GM21515 (cell line): ENCODE results near the gene FAM117A.
"Not testable (repeated sequence)": the region's sequence is repeated elsewhere in the genome, so short reads cannot be mapped to it uniquely, and the experiment has no call there.

Experiments
- ATAC-seq: cut with Tn5 transposase; IDR thresholded peaks from one replicate; pipeline ENCODE4 v1.9.1; 2021; ENCODE audit not compliant: unreplicated experiment

FAM117A gene

DNA sequence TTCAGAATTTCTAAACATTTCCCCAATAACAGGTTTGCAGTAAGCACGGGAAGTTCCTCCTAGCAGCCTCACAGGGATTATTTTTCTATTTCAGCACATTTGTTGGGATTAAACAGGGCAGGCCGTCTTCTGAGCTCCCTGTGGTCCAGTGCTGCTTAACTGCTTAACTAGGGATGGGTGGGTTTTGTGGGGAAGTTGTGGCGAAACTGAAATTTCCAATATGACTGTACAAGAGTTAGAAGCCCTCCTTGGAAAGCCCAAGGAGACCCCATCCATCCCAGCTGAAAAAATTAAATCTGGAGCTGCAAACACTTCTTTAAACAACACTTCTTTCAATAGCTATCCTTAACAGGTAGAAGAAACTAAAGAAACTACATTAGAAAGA is 22.2 kb downstream of the FAM117A start:
- no peak for ATAC-seq

DNA sequence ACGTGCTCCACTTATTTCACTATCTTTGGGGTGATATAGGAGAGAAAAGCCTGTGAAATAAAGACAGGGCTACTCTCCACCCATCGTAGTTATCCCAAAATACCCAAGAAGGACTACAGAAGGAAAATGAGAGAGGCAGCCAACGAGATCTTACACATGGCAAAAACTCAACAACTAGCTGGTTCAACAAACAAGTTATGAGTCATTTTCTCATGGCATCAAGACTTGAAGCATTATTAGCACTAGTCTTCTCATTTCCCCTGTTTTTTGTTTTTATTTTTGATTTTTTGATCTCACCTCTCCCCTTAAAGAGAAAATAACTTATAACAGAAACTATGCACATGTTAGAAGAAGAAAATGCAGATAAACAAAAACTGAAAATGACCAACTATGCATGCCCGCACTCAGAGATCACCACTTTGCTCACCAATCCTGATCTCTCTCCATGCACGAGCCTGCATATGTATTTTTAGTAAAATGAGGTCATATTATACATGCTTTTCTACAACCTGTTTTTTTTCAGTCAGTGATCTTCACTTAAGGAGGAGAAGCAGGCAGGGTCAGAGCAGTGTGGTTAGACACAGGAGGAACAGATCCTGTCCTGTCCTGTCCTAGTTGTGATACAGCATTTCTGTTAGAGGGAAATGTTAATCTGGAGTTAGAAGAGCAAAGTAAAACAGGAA is 22.8 kb downstream of the FAM117A start:
- ATAC-seq: peak; percentile 44

DNA sequence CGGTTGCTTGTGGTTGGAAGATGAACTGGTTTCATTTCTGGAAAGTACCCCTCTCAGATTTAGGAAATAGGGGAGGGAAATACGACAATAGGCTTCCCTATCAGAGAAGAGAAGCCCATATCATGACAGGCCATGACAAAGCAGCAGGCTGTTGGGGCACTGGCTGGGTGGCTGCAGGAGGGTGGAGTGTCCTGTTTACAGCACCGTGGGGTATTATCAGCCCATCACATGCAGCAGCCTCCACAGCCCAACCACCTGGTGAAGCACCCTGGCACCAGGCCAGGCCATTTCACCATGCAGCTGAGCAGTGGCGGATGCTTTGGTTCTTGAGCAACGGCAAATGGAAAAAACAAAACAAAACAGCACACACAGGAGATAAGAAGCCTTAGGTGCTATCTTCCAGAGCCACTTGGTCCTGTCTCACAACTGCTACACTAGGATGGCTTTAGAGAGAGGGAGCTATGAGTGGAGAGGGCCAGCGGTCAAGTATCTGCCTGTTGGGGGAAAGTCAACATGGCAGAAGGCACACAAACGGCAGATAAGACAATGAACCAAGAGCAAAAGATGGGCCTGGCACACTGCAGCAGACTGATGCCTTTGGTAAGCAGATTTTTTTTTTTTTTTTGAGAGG is 24.2 kb downstream of the FAM117A start:
- peak; percentile 44 for ATAC-seq

DNA sequence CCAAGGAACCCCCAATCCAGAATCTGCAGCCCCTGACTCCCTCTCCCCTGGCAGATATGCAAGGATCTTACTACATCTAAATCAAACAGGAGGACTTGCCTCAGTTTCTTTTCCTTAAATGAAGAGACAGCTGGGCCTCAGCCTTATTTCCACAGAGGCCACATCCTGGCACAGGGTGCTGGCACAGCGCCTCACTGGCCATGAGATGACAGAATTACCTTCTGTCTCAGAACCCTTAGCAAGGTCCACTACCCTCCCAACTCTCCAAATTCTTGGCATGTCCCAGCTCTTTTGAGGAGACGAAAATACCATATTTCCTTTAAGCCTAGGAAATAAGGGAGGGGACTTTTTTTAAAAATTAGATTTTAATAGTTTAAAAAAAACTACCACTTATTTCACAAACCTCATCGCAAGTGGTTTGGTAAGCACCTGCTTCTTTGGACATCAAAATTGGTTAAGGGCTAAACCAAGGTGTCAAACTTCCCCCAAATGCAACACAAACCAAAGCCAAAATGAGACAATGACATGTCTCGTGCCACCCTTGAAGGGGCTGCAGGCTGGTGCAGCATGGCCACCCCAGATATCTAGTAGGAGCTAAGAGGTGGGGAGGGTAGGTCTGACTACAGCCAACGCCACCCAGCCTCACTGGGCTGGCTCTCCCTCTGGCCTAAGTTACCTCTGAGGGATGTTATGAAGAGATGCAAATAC is 25.3 kb downstream of the FAM117A start:
- no peak for ATAC-seq

GRCh38 chr17:49734515-49735490 is 29.1 kb downstream of the FAM117A start:
- ATAC-seq: no peak

DNA sequence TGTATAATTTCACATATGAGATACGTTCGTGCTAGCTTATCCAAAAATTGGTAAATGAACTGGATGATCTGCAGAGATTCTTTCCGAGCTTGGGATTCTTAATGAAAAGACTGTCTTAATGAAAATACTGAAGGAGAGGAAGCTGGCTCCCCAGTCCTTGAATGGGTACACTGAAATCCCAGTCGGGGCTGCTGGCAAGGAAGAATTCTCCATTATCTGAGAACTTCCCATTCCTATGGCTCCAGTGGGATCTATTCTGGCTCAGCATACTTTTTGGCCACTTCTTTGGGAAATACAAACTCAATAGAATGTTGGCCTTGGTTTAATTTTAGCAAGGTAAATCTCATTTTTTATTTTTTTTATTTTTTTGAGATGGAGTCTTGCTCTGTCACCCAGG is 32.5 kb downstream of the FAM117A start:
- no peak for ATAC-seq

GRCh38 chr17:49730785-49731434 is 33.0 kb downstream of the FAM117A start:
- ATAC-seq: no peak

DNA sequence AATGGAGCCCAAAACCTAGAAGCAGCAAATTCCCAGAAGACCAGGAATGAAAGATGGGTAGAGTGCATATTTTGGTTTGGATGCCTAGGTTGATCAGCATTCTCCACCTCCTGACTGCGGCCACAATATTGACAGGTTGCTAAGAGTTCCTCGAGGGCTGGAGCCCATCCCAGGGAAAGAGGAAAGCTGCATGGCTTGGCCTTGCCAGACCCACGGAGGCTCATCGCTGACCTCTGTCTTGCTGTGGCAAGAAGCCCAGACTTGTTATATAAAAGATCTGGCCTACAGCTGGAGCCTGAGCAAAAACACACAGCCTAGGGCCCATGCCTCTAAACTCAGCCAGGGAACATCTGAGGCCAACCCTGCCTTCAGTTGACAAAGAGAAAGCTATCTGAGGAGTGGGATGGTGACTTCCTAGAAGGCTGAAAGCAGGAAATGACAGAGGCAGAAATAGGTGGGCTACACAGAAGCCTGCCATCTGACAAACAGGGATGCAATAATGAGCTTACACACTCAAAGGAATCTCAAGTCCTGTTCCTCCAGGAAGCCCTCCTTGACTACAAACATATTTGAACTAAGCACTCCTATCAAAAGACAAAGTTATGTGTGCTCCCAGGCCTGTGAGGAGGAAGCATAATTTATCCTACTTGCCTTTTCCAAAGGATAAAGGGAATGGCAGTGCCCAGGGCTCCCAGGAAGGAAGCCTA is 33.7 kb downstream of the FAM117A start:
- no peak for ATAC-seq

GRCh38 chr17:49729069-49729468 is 34.9 kb downstream of the FAM117A start:
- ATAC-seq: no peak

DNA sequence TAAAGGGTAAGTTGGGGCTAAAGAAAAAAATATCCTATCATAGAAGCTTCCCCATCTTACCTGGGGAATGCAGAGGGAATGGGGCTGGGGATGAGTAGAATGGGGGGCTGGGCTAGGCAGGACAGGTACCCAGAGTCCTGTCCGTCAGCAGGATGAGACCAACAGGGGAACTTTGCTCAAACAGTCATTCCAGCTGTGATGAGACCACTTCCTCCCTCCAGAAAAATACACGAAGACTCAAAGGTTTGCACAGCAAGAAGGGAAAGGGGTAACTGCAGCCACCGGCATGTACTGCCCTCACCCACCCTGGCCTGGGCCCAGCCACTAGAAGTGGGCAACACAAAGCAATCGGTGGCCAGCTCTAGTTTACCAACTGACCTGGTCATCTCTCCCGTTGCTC is 35.5 kb downstream of the FAM117A start:
- no peak for ATAC-seq

GRCh38 chr17:49727380-49727779 is 36.6 kb downstream of the FAM117A start:
- no peak for ATAC-seq

DNA sequence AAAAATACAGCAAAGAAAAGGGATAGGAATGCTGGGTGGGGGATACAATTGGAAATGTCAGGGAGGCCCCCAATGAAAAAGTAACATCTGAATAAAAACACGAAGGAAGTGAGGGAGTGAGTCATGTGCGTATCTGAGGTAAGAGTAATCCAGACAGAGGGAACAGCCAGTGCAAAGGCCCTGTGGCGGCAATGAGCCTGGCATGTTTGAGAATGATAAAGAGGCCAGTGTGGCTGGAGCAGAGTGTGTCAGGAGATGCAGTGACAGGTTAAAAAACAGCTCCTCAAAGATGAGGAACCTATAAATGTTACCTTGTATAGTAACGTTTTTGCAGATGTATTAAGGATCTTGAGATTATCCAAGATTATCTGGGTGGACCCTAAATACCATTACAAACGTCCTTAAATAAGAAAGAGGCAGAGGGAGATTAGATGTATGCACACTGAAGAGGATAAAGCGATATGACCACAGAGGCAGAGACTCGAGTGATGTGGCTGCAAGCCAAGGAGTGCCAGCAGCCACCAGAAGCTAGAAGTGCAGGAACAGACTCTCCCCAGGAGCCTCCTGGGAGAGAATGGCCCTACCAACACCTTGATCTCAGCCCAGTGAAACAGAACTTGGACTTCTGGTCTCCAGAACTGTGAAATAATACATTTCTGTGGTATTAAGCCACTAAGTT is 38.3 kb downstream of the FAM117A start:
- ATAC-seq: no peak

DNA sequence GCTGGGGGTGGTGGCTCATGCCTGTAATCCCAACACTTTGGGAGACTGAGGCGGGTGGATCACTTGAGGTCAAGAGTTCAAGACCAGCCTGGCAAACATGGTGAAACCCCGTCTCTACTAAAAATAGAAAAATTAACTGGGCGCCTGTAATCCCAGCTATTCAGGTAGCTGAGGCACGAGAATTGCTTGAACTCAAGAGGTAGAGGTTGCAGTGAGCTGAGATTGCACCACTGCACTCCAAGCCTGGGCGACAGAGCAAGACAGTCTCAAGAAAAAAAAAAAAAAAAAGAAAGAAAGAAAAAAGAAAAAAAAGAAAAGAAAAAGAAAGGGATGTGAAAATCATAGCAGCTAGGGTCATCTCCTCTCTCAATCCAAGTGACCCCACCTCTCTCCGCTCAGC is 39.4 kb downstream of the FAM117A start:
- ATAC-seq: not testable (repeated sequence)

DNA sequence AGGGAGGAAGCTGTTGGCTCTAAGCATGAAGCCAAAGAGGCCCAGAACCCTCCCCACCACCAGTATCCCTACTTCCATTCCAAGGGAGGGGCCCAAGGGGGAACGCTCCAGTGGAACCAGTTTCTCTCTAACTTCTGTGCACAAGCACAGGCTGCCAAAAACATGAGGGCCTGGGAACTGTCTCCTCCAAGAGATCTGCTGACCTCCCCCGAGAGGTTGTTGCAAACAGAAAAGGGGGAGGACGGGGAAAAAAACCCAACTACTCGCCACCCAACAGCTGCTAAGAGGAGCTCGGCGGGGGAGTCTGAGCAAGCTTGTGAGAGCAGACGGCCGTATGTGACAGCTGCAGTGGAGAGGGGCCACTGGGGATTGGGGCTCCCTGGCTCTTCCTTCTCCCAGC is 40.5 kb downstream of the FAM117A start:
- no peak for ATAC-seq

DNA sequence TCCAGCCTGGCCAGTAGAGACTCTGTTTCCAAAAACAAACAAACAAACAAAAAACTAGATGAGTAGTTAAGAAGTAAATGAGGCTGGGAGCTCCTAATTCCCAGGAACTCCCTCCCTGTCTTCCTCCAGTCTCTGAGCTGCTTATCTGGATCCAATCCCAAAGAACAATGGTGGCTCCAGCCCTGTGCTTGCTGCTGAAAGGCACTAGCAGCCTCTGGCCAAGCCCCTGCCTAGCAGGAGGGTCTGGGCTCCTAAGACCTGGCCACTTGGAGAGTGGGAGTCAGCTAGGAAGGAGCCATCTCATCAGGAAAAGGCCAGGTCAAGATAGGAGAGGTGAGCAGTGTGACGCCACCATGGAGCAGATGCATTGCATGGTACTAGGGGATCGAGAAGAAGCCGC is 41.9 kb downstream of the FAM117A start:
- no peak for ATAC-seq

DNA sequence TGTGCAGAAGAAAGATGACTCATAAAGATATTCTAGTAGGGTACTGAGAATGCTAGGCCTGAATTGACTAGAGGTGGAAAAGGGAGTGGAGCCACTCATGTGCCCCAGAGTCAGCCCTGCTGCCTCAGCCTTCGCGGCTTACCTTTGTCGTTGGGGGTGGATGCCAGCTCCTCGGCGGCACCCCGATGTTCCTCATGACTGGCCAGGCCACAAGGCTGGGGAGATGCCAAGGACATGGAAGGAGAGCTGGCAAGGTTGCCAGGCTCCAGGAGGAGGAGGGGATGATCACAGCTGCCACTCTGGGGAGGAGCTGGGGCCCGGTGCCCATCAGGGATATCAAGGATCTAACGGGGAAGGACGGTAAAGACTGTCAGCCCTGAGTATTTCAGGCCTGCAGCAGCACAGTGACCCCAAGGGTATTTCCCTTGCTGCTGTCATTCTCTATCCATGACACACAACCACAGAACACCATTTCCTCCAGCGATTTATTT is 46.5 kb downstream of the FAM117A start:
- no peak for ATAC-seq

DNA sequence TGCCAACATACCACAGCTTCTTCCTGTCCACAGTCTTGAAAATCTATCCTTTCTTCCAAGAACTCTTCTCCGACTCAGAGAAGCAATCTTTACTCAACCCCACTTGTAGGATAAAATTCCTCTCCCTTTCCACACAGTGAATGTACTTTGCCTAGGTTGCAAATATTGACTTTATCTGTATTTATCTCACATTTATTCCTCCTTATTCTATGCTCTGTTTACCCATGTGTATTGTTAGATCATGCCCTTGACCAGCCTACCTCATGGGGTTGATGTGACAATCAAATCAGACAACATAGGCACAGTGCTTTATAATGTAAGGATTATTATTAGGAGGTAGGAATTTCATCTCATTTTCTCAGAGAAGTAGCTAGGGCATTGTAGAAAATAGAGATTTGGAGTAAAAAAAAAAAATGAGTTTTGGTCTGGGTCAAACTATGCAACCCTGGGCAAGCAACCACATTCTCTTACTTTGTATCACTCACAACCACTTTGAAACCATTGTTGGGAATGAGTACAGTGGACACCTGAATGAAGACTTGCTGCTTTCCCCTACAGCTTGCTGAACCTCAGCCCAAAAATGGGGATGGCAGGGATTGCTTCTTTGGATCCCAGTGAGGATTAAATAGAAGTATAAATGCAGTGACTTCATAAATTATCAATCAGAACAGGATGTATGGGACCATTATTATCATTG is 47.1 kb downstream of the FAM117A start:
- no peak for ATAC-seq

DNA sequence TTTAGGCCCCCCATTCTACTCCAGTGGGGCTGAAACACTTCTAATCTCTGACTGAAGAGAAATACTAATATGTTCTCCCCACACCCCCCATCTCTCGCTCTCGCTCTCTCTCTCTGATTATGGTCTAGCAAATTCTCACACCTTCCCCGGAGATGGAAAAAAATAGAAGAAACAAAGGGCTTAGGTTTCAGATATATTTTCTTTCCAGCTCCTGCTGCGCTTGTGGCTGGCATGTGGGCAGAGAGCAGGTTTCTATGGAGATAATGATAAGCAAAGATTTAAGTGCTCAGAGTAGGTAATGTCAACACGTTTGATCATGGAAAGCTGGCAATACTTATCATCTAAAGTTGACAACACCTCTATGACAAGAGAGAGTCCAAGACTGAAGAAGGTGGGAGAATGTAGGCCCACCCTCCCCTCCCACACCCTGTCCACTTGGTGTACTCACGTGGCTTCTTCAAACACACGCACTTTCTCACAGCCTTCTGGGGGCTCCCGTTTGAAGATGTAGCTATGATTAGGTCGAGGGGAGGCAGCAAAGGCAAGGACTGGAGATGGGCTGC is 48.1 kb downstream of the FAM117A start:
- no peak for ATAC-seq
